Measurements from ENCODE around the gene GET3.

DNA sequence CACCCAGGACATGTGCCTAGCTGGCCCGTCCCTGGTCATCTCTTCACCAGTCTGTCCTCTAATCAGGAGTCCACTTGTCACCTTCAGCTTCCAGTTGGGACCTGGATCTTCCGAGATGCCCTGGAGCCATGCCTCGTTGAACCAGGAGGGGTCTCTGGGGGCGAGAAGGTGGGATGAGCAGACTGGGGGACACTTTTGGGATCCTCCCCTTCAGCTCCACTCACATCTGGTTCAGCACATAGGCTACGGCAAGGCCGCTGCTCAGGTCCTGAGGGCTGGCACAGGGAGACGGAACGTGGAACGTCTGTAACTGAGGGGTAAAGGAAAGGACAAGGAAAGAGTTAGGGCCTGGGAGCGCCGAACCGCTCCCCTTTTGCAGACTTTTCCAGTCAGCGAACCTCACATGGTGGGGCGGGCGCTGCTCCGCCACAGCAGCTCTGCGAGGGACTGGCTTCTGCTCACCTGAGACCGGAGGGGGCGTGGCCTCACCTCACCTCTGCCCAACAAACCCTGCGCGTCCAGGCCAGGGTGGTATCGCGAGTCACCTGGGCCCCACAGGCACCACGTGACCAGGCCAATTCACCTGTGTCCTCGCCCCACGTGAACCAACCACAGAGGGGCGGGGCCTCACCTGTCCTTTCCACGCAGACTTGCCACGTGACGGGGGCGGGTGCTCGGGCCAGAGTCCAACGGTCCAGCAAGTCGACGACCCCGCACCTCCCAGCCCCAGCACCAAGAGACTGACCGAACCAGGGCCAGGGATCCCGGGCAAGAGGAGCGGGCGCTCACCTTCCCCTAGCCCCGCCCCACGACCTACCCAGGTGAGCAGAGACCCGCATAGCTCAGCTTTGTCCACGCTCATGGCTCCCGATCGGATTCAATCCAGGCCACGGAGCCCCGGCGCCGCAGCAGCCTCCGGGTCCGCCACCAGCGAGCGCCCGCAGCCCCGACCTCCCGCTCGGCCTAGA is 37.6 kb downstream of the GET3 start, which contains the start of gene HOOK2:
- TF ChIP-seq, protein P1, sequence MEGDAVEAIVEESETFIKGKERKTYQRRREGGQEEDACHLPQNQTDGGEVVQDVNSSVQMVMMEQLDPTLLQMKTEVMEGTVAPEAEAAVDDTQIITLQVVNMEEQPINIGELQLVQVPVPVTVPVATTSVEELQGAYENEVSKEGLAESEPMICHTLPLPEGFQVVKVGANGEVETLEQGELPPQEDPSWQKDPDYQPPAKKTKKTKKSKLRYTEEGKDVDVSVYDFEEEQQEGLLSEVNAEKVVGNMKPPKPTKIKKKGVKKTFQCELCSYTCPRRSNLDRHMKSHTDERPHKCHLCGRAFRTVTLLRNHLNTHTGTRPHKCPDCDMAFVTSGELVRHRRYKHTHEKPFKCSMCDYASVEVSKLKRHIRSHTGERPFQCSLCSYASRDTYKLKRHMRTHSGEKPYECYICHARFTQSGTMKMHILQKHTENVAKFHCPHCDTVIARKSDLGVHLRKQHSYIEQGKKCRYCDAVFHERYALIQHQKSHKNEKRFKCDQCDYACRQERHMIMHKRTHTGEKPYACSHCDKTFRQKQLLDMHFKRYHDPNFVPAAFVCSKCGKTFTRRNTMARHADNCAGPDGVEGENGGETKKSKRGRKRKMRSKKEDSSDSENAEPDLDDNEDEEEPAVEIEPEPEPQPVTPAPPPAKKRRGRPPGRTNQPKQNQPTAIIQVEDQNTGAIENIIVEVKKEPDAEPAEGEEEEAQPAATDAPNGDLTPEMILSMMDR (IDR thresholded peaks at IDR 0.05), result peak in 1 of 6 experiments; percentile 11
- TF ChIP-seq POLR2A (IDR thresholded peaks at IDR 0.05), result peak; percentile 36 to 74

Measured in thyroid gland (tissue), 4 donors.